ENCODE data around the gene NR2C2AP. TPM values are rescaled to one million over a fixed set of nuclear protein-coding genes. Genes with fewer than 3 reads are reported as not detected.

NR2C2AP gene
- total RNA-seq, 1 experiment from 2014 or later: 32.3 TPM

- no peak for DNase-seq (ENCODE audit: low spot score)
These were observed 50.4 kb downstream of the NR2C2AP start for GRCh38 chr19:19152668-19153384.

DNA sequence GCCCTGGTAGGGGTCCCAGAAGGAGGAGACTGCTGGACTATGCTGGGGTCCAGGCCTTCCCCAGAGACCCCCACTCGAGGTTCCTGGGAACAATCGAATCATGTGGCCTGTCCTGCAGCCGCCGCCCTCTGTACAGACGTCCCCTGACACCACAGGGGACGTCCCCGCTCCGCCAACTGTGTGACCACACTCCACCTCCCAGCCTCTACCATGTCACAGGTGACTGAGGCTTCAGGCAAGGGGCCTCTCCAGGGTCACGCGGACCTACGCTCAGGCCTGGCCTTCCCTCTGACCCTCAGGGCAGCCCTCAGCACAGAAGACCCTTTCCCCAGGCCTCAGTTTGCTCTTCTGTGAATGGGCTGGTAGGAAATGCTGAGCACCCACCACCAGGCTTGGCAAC lies 51.8 kb downstream of the NR2C2AP start:
- DNase-seq (ENCODE audit: low spot score): no peak

Small RNAs within 50 kb of the gene (small RNA-seq; reads per million reads assigned to genes)
- gene RNU6-1028P: not detected

Other genes starting within 250 kb of the NR2C2AP start
- gene SUGP2, start 169.9 kb downstream of the NR2C2AP start, total RNA-seq (2014; rRNA removed; shearing (Covaris generic)): 35.7 and 37.7 TPM in 2 replicates
- gene ARMC6, start 169.8 kb downstream of the NR2C2AP start, total RNA-seq (2014; rRNA removed; shearing (Covaris generic)): 91.3 and 110 TPM in 2 replicates
- gene SLC25A42, start 139.4 kb downstream of the NR2C2AP start, total RNA-seq (2014; rRNA removed; shearing (Covaris generic)): 2.4 and 3.2 TPM in 2 replicates
- gene TMEM161A, start 64.9 kb downstream of the NR2C2AP start, total RNA-seq (2014; rRNA removed; shearing (Covaris generic)): 59.0 and 63.8 TPM in 2 replicates
- gene MEF2B, start 33.2 kb downstream of the NR2C2AP start, total RNA-seq (2014; rRNA removed; shearing (Covaris generic)): 0.38 and 0.55 TPM in 2 replicates
- gene BORCS8, start 11.3 kb downstream of the NR2C2AP start, total RNA-seq (2014; rRNA removed; shearing (Covaris generic)): 40.1 and 50.5 TPM in 2 replicates
- gene RFXANK, start 11.2 kb downstream of the NR2C2AP start, total RNA-seq (2014; rRNA removed; shearing (Covaris generic)): 75.0 and 89.8 TPM in 2 replicates
- gene NCAN, start 8.5 kb upstream of the NR2C2AP start, total RNA-seq (2014; rRNA removed; shearing (Covaris generic)): not detected in 2 replicates
- gene TM6SF2, start 69.9 kb upstream of the NR2C2AP start, total RNA-seq (2014; rRNA removed; shearing (Covaris generic)): not detected in 2 replicates
- gene SUGP1, start 117.1 kb upstream of the NR2C2AP start, total RNA-seq (2014; rRNA removed; shearing (Covaris generic)): 27.8 and 35.2 TPM in 2 replicates
- gene MAU2, start 117.4 kb upstream of the NR2C2AP start, total RNA-seq (2014; rRNA removed; shearing (Covaris generic)): 32.2 and 34.7 TPM in 2 replicates
- 85.8 and 96.7 TPM in 2 replicates for gene GATAD2A, start 202.3 kb upstream of the NR2C2AP start, total RNA-seq (2014; rRNA removed; shearing (Covaris generic))

Data from HT-29 (cell line).